ENCODE results near the gene CYTH4.

GRCh38 chr22:37328017-37328416, 45.7 kb downstream of the CYTH4 start:
- TF ChIP-seq CTCF (IDR thresholded peaks at IDR 0.05; ENCODE audit: poor library complexity, severe bottlenecking) (no peak), POLR2AphosphoS5 (IDR thresholded peaks at IDR 0.05) (no peak), EZH2 (IDR thresholded peaks at IDR 0.05; ENCODE audit: borderline replicate concordance, insufficient read depth, low read length, poor library complexity, severe bottlenecking) (no peak), EP300 (conservative IDR thresholded peaks at IDR 0.05; ENCODE audit: poor library complexity, severe bottlenecking) (no peak)

All from neural cell (in vitro differentiated cells).